ENCODE measurements around the gene TCEAL1.
A peak's percentile ranks its signal among the peaks of the same experiment; 100 is the strongest.

The TCEAL1 gene

GRCh38 chrX:103663981-103664762 lies 35.4 kb downstream of the TCEAL1 start:
- Histone ChIP-seq H3K9me3 (ENCODE audit: insufficient read depth, low read depth, low read length) (no peaks in the 10 kb centered on the region), H3K27me3 (ENCODE audit: insufficient read depth, low read length) (no peaks in the 10 kb centered on the region), H3K36me3 (ENCODE audit: insufficient read depth, low read depth, low read length) (no peaks in the 10 kb centered on the region), H3K9ac (ENCODE audit: low read depth, low read length) (no peak overlapping the region; the same call in 1 of the 2 replicates), H3K4me1 (ENCODE audit: insufficient read depth, low read length) (no peaks in the 10 kb centered on the region), H3K4me3 (ENCODE audit: low read length) (peak overlapping the region; percentile 55; the same call in 1 of the 2 replicates), H3K27ac (ENCODE audit: low read length) (no peak overlapping the region)

DNA sequence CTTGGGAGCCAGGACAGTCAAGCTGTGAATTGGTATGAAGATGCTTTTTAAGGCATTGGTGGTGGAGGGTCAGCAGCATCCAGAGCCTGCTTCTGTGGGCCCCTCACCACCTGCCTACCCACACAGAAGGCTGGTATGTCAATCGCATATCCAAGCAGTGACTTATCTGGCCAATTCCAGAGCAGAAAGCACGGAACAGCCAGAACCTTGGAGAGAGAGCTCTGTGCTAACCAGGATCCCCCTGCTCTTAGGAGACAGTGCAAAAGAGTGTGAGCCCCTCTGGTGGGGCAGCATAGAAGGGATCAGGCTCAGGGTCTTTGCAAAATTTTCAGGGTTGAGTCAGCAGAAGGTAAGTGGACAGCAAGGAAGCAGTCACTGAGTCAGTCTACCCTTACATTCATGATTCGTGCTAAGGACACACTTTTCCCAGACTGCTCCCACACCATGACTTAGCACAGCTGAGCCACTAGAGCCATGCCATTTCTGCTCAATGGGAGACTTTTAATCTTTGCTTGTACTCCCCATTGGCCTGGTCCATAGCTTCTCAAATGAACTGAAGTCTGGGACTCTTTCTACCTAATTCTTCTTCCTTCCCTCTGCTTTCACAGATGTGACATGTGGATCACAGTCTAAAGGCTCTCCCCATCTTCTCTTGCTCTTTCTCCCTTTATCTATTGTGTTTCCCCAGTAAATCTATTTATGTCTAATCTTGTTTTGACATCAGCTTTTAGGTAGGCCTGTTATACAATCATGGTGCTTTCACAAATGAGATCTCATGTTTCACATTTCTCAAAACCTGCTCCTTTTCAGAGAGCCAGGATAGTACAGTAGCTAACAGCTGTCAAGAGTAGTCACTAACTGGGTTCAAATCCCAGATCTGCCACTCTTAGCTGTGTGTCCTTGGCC lies 37.7 kb downstream of the TCEAL1 start:
- Histone ChIP-seq H3K27ac (ENCODE audit: low read length) (no peak overlapping the region), H3K4me1 (ENCODE audit: insufficient read depth, low read length) (no peaks in the 10 kb centered on the region), H3K9ac (ENCODE audit: low read depth, low read length) (no peak overlapping the region)

GRCh38 chrX:103669745-103670144 lies 41.0 kb downstream of the TCEAL1 start:
- Histone ChIP-seq H3K27ac (ENCODE audit: low read length) (no peak overlapping the region), H3K4me3 (ENCODE audit: low read length) (no peak overlapping the region), H3K9ac (ENCODE audit: low read depth, low read length) (no peak overlapping the region), H3K4me1 (ENCODE audit: insufficient read depth, low read length) (no peaks in the 10 kb centered on the region), H3K9me3 (ENCODE audit: insufficient read depth, low read depth, low read length) (no peaks in the 10 kb centered on the region), H3K27me3 (ENCODE audit: insufficient read depth, low read length) (no peaks in the 10 kb centered on the region), H3K36me3 (ENCODE audit: insufficient read depth, low read depth, low read length) (no peaks in the 10 kb centered on the region)

More for the DNA sequence above, 37.7 kb downstream of the TCEAL1 start:
- H3K36me3 ChIP-seq (ENCODE audit: insufficient read depth, low read depth, low read length), result no peaks in the 10 kb centered on the region
- no peak overlapping the region for H3K4me3 ChIP-seq (ENCODE audit: low read length)
- no peaks in the 10 kb centered on the region for H3K27me3 ChIP-seq (ENCODE audit: insufficient read depth, low read length)
- H3K9me3 ChIP-seq (ENCODE audit: insufficient read depth, low read depth, low read length), result no peaks in the 10 kb centered on the region

GRCh38 chrX:103674531-103675454 lies 46.0 kb downstream of the TCEAL1 start:
- H3K27ac ChIP-seq (ENCODE audit: low read length), result no peak overlapping the region
- no peaks in the 10 kb centered on the region for H3K4me1 ChIP-seq (ENCODE audit: insufficient read depth, low read length)
- no peak overlapping the region for H3K9ac ChIP-seq (ENCODE audit: low read depth, low read length)
- H3K36me3 ChIP-seq (ENCODE audit: insufficient read depth, low read depth, low read length), result peaks cover 49% of the 10 kb centered on the region
- no peaks in the 10 kb centered on the region for H3K9me3 ChIP-seq (ENCODE audit: insufficient read depth, low read depth, low read length)
- H3K27me3 ChIP-seq (ENCODE audit: insufficient read depth, low read length), result no peaks in the 10 kb centered on the region
- no peak overlapping the region for H3K4me3 ChIP-seq (ENCODE audit: low read length)

DNA sequence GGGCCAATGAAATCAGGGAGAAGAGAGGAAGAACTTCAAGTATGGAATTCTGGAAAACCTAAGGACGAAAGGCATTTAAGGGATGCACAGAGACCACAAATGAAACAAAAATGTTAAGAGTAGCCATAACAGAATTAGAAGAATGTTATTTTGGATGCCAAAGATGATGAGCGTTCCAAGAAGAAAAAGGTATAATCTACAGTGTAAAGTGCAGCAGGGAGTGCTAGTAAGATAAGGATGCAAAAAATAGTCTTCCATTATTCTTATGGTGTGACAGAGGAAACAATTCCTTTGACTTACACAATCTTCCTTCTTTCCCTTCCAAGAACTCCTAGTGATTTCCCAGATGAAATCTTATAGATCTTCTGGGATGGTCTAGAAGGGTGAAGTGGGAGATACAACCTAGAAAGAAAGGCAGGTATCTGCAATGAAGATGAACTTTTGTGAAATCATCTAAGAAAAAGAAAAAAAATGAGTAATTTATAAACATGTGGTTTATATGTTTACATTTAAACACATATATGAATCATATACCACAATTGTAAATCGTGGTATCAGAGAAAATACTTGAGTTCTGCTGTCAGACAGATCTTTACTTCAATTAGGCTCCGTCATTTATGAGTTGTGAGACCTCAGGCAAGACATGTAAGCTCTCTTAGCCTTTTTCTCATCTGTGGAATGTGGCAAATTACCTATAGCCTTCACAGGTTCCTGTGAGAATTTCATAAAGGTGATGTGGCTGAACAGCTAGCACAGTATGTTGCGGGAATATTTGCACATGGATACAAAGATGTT lies 49.6 kb downstream of the TCEAL1 start:
- Histone ChIP-seq H3K4me1 (ENCODE audit: insufficient read depth, low read length) (no peaks in the 10 kb centered on the region), H3K27me3 (ENCODE audit: insufficient read depth, low read length) (no peaks in the 10 kb centered on the region), H3K9ac (ENCODE audit: low read depth, low read length) (no peak overlapping the region), H3K36me3 (ENCODE audit: insufficient read depth, low read depth, low read length) (peaks cover 84% of the 10 kb centered on the region), H3K9me3 (ENCODE audit: insufficient read depth, low read depth, low read length) (no peaks in the 10 kb centered on the region), H3K27ac (ENCODE audit: low read length) (no peak overlapping the region), H3K4me3 (ENCODE audit: low read length) (no peak overlapping the region)
